NCI-H2107 (cell line): Measurements from ENCODE around the gene TCHP.
A peak's percentile ranks its signal among the peaks of the same experiment; 100 is the strongest.
"Not testable (repeated sequence)": the region's sequence is repeated elsewhere in the genome, so short reads cannot be mapped to it uniquely, and the experiment has no call there.

ENCODE experiments used
- DNase-seq: peaks from one replicate; lab custom pipeline; 2025; lab: John Stamatoyannopoulos, UW

The TCHP gene

GRCh38 chr12:109899783-109900751 is at the start of gene TCHP:
Gene TCHP (plus strand): TSS chr12:109900274. CDS start chr12:109903027, 2,753 bp downstream.
- DNase-seq, result peak; percentile 90

GRCh38 chr12:109850518-109850917 is 49.6 kb upstream of the TCHP start:
- not testable (repeated sequence) for DNase-seq

GRCh38 chr12:109855377-109855776 is 44.7 kb upstream of the TCHP start:
- no peak for DNase-seq

- DNase-seq, result no peak
Measured at GRCh38 chr12:109857715-109858114, 42.4 kb upstream of the TCHP start.

- no peak for DNase-seq
Measured at GRCh38 chr12:109858764-109859163, 41.3 kb upstream of the TCHP start.

- DNase-seq, result no peak
Measured at GRCh38 chr12:109860977-109861376, 39.1 kb upstream of the TCHP start.

GRCh38 chr12:109861689-109862314 is 38.3 kb upstream of the TCHP start:
- no peak for DNase-seq

- not testable (repeated sequence) for DNase-seq
Measured at GRCh38 chr12:109862491-109862890, 37.6 kb upstream of the TCHP start.

- no peak for DNase-seq
Measured at GRCh38 chr12:109863847-109864712, 36.0 kb upstream of the TCHP start.

GRCh38 chr12:109864916-109865315 is 35.2 kb upstream of the TCHP start:
- no peak for DNase-seq

- DNase-seq, result no peak
Measured at GRCh38 chr12:109868182-109869051, 31.7 kb upstream of the TCHP start.

- no peak for DNase-seq
Measured at GRCh38 chr12:109870648-109871047, 29.4 kb upstream of the TCHP start.

- no peak for DNase-seq
Measured at GRCh38 chr12:109871668-109872314, 28.3 kb upstream of the TCHP start.

- DNase-seq, result no peak
Measured at GRCh38 chr12:109873653-109874052, 26.4 kb upstream of the TCHP start.

- no peak for DNase-seq
Measured at GRCh38 chr12:109875572-109876131, 24.4 kb upstream of the TCHP start.

GRCh38 chr12:109876406-109876805 is 23.7 kb upstream of the TCHP start:
- DNase-seq, result no peak

- no peak for DNase-seq
Measured at GRCh38 chr12:109877504-109878246, 22.4 kb upstream of the TCHP start.

- DNase-seq, result no peak
Measured at GRCh38 chr12:109878247-109878625, 21.8 kb upstream of the TCHP start.

- no peak for DNase-seq
Measured at GRCh38 chr12:109878749-109879148, 21.3 kb upstream of the TCHP start.
